ENCODE results near the gene ATL2.

Gene ATL2

GRCh38 chr2:38376346-38377049 lies 575 bp downstream of the ATL2 start:
- POLR2A ChIA-PET, result interaction anchor here (0.6 to 1.1 kb wide), 5 partner anchors 17 to 375 kb away, joined by 3 to 9 read pairs (median 3); partner anchors contain the start of gene SRSF7
- CTCF ChIA-PET, result interaction anchor here (0.6 to 3.6 kb wide), 17 partner anchors 10 to 1310 kb away, joined by 3 to 22 read pairs (median 5); no protein-coding TSS in a partner anchor
- Histone ChIP-seq H3K4me3 (ENCODE audit: control insufficient read depth in 1 of 7, extremely low read depth in 1 of 7, insufficient read depth in 4 of 7, low read depth in 2 of 7, low read length in 6 of 7) (peak overlapping the region; percentile 79 to 96 (median 89)), H3K36me3 (ENCODE audit: control insufficient read depth in 4 of 4, insufficient read depth in 4 of 4, low read length in 3 of 4) (no peaks in the 10 kb centered on the region), H3K9me3 (ENCODE audit: control extremely low read depth in 1 of 5, control insufficient read depth in 4 of 5, insufficient read depth in 2 of 5, low read depth in 1 of 5, low read length in 4 of 5) (no peaks in the 10 kb centered on the region), H3K27me3 (replicated peaks in 2 of 5; ENCODE audit: control insufficient read depth in 4 of 5, insufficient read depth in 5 of 5, low read length in 4 of 5) (no peaks in the 10 kb centered on the region), H3K27ac (ENCODE audit: insufficient read depth in 1 of 2, low read depth in 1 of 2, low read length in 2 of 2, poor library complexity in 1 of 2, severe bottlenecking in 2 of 2) (peak overlapping the region; percentile 80 to 93), H3K4me1 (ENCODE audit: control extremely low read depth in 1 of 4, control insufficient read depth in 4 of 4, insufficient read depth in 4 of 4, low read length in 3 of 4) (peaks cover 7 to 40% (median 27%) of the 10 kb centered on the region in 4 experiments)
- DNase-seq, result peak; percentile 78 to 91 (median 85)
- 0% methylated on average over 80 of the region's 80 CpGs for WGBS (ENCODE audit: insufficient coverage)

- DNase-seq, result no peak
Measured at GRCh38 chr2:38375696-38376345, 1.3 kb downstream of the ATL2 start.

DNA sequence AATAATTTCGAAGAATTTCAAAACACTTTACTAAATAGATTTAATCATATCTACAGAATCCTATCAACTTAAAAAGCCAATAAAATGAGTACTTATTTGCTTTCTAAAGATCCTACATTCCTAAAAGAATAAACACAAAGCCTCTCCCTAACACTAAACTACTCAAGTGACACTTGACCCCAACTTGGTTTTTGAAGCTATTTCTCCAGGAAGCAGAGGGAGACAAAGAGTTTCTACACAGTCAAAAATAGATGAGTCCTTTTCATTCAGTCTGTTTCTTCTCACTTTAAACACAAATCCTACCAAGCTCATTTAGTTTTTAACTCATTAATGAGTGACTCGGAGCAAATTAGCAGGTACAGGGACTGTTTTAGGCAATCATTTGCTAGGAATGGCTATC lies 2.1 kb downstream of the ATL2 start:
- Histone ChIP-seq H3K27me3 (replicated peaks in 2 of 5; ENCODE audit: control insufficient read depth in 4 of 5, insufficient read depth in 5 of 5, low read length in 4 of 5) (no peaks in the 10 kb centered on the region), H3K4me3 (ENCODE audit: control insufficient read depth in 1 of 7, extremely low read depth in 1 of 7, insufficient read depth in 4 of 7, low read depth in 2 of 7, low read length in 6 of 7) (peak overlapping the region in 2 of 7 experiments; percentile 92 to 96), H3K4me1 (ENCODE audit: control extremely low read depth in 1 of 4, control insufficient read depth in 4 of 4, insufficient read depth in 4 of 4, low read length in 3 of 4) (peaks cover 3 to 30% (median 19%) of the 10 kb centered on the region in 4 experiments), H3K9me3 (ENCODE audit: control extremely low read depth in 1 of 5, control insufficient read depth in 4 of 5, insufficient read depth in 2 of 5, low read depth in 1 of 5, low read length in 4 of 5) (no peaks in the 10 kb centered on the region), H3K36me3 (ENCODE audit: control insufficient read depth in 4 of 4, insufficient read depth in 4 of 4, low read length in 3 of 4) (no peaks in the 10 kb centered on the region), H3K27ac (ENCODE audit: insufficient read depth in 1 of 2, low read depth in 1 of 2, low read length in 2 of 2, poor library complexity in 1 of 2, severe bottlenecking in 2 of 2) (peak overlapping the region in 1 of 2 experiments; percentile 93)
- POLR2A ChIA-PET, result interaction anchor here (0.6 kb wide), 1 partner anchor 1306 kb away, joined by 5 read pairs; no protein-coding TSS in a partner anchor
- DNase-seq, result no peak
- CTCF ChIA-PET, result interaction anchor here (0.6 to 3.6 kb wide), 11 partner anchors 9 to 133 kb away, joined by 3 to 22 read pairs (median 6); no protein-coding TSS in a partner anchor
- 100% methylated on average over 2 of the region's 2 CpGs for WGBS (ENCODE audit: insufficient coverage)

More at GRCh38 chr2:38375696-38376345, 1.3 kb downstream of the ATL2 start:
- WGBS (ENCODE audit: insufficient coverage), result 9% methylated on average over 9 of the region's 19 CpGs
- Histone ChIP-seq H3K4me3 (ENCODE audit: control insufficient read depth in 1 of 7, extremely low read depth in 1 of 7, insufficient read depth in 4 of 7, low read depth in 2 of 7, low read length in 6 of 7) (peak overlapping the region; percentile 79 to 96 (median 89)), H3K9me3 (ENCODE audit: control extremely low read depth in 1 of 5, control insufficient read depth in 4 of 5, insufficient read depth in 2 of 5, low read depth in 1 of 5, low read length in 4 of 5) (no peaks in the 10 kb centered on the region), H3K4me1 (ENCODE audit: control extremely low read depth in 1 of 4, control insufficient read depth in 4 of 4, insufficient read depth in 4 of 4, low read length in 3 of 4) (peaks cover 6 to 38% (median 26%) of the 10 kb centered on the region in 4 experiments), H3K27me3 (replicated peaks in 2 of 5; ENCODE audit: control insufficient read depth in 4 of 5, insufficient read depth in 5 of 5, low read length in 4 of 5) (no peaks in the 10 kb centered on the region), H3K36me3 (ENCODE audit: control insufficient read depth in 4 of 4, insufficient read depth in 4 of 4, low read length in 3 of 4) (no peaks in the 10 kb centered on the region), H3K27ac (ENCODE audit: insufficient read depth in 1 of 2, low read depth in 1 of 2, low read length in 2 of 2, poor library complexity in 1 of 2, severe bottlenecking in 2 of 2) (peak overlapping the region; percentile 80 to 93)
- CTCF ChIA-PET, result interaction anchor here (0.6 to 3.6 kb wide), 19 partner anchors 10 to 1310 kb away, joined by 3 to 22 read pairs (median 5); no protein-coding TSS in a partner anchor
- POLR2A ChIA-PET, result interaction anchor here (0.6 to 1.1 kb wide), 4 partner anchors 16 to 375 kb away, joined by 3 to 9 read pairs (median 4); partner anchors contain the start of gene SRSF7

DNA sequence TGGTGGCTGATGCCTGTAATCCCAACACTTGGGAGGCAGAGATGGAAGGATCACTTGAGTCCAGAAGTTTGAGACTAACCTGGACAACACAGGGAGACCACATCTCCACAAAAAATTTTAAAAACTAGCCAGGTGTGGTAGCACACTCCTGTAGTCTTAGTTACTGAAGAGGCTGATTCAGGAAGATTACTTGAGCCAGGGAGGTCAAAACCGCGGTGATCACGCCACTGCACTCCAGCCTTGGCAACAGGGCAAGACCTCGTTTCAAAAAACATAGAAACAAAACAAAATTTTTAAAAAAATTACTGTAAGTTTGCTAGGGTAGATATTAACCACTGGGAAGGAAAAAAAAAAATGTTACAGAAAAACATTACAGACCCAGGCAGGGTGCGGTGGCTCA lies 5.8 kb downstream of the ATL2 start:
- H3K27ac ChIP-seq (ENCODE audit: insufficient read depth in 1 of 2, low read depth in 1 of 2, low read length in 2 of 2, poor library complexity in 1 of 2, severe bottlenecking in 2 of 2), result no peak overlapping the region
- ChIA-PET POLR2A (no interaction called here), CTCF (interaction anchor here (1.5 kb wide), 1 partner anchor 11 kb away, joined by 3 read pairs; no protein-coding TSS in a partner anchor)
- no peaks in the 10 kb centered on the region for H3K36me3 ChIP-seq (ENCODE audit: control insufficient read depth in 4 of 4, insufficient read depth in 4 of 4, low read length in 3 of 4)
- H3K4me1 ChIP-seq (ENCODE audit: control extremely low read depth in 1 of 4, control insufficient read depth in 4 of 4, insufficient read depth in 4 of 4, low read length in 3 of 4), result peaks cover 0 to 19% (median 11%) of the 10 kb centered on the region in 4 experiments
- H3K4me3 ChIP-seq (ENCODE audit: control insufficient read depth in 1 of 7, extremely low read depth in 1 of 7, insufficient read depth in 4 of 7, low read depth in 2 of 7, low read length in 6 of 7), result no peak overlapping the region
- peak in 2 of 3 donors; percentile 66 to 76 for DNase-seq
- H3K9me3 ChIP-seq (ENCODE audit: control extremely low read depth in 1 of 5, control insufficient read depth in 4 of 5, insufficient read depth in 2 of 5, low read depth in 1 of 5, low read length in 4 of 5), result no peaks in the 10 kb centered on the region
- WGBS (ENCODE audit: insufficient coverage), result no CpG with 5 or more reads among the region's 5 CpGs
- no peaks in the 10 kb centered on the region for H3K27me3 ChIP-seq (replicated peaks in 2 of 5; ENCODE audit: control insufficient read depth in 4 of 5, insufficient read depth in 5 of 5, low read length in 4 of 5)

- no peaks in the 10 kb centered on the region for H3K27me3 ChIP-seq (replicated peaks in 2 of 5; ENCODE audit: control insufficient read depth in 4 of 5, insufficient read depth in 5 of 5, low read length in 4 of 5)
- CTCF ChIA-PET, result no interaction called here
- no CpG with 5 or more reads among the region's 5 CpGs for WGBS (ENCODE audit: insufficient coverage)
- no peaks in the 10 kb centered on the region for H3K36me3 ChIP-seq (ENCODE audit: control insufficient read depth in 4 of 4, insufficient read depth in 4 of 4, low read length in 3 of 4)
- no peak overlapping the region for H3K27ac ChIP-seq (ENCODE audit: insufficient read depth in 1 of 2, low read depth in 1 of 2, low read length in 2 of 2, poor library complexity in 1 of 2, severe bottlenecking in 2 of 2)
- POLR2A ChIA-PET, result no interaction called here
- DNase-seq, result peak in 2 of 3 donors; percentile 51 to 58
- no peak overlapping the region for H3K4me3 ChIP-seq (ENCODE audit: control insufficient read depth in 1 of 7, extremely low read depth in 1 of 7, insufficient read depth in 4 of 7, low read depth in 2 of 7, low read length in 6 of 7)
- H3K9me3 ChIP-seq (ENCODE audit: control extremely low read depth in 1 of 5, control insufficient read depth in 4 of 5, insufficient read depth in 2 of 5, low read depth in 1 of 5, low read length in 4 of 5), result no peaks in the 10 kb centered on the region
- H3K4me1 ChIP-seq (ENCODE audit: control extremely low read depth in 1 of 4, control insufficient read depth in 4 of 4, insufficient read depth in 4 of 4, low read length in 3 of 4), result peaks cover 0 to 14% (median 8%) of the 10 kb centered on the region in 4 experiments
Measured at GRCh38 chr2:38370664-38371063, 6.4 kb downstream of the ATL2 start.

DNA sequence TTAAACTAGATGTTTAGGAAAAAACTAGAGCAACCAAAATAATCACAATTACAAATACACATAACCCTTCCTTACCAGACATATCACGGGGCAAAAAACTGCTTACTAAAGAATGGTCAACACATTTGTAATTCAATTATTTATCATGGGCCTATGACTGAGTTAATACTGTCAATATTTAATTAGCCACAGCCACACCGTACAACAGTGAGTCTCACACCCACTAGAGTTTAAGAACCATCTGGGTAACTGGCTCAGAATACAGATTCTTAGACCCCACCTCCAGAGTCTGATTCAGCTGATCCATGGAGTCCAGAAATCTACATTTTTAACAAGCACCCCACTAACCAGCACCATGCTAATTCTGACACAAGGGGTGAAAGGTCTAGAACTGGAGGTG lies 14.8 kb downstream of the ATL2 start:
- no peaks in the 10 kb centered on the region for H3K9me3 ChIP-seq (ENCODE audit: control extremely low read depth in 1 of 5, control insufficient read depth in 4 of 5, insufficient read depth in 2 of 5, low read depth in 1 of 5, low read length in 4 of 5)
- 100% methylated on average over 1 of the region's 2 CpGs for WGBS (ENCODE audit: insufficient coverage)
- no peak overlapping the region for H3K4me3 ChIP-seq (ENCODE audit: control insufficient read depth in 1 of 7, extremely low read depth in 1 of 7, insufficient read depth in 4 of 7, low read depth in 2 of 7, low read length in 6 of 7)
- ChIA-PET CTCF (interaction anchor here (0.9 to 1.3 kb wide), 3 partner anchors 14 to 47 kb away, joined by 3 to 5 read pairs (median 3); no protein-coding TSS in a partner anchor), POLR2A (no interaction called here)
- no peak for DNase-seq
- peaks cover 0 to 6% (median 0%) of the 10 kb centered on the region in 4 experiments for H3K36me3 ChIP-seq (ENCODE audit: control insufficient read depth in 4 of 4, insufficient read depth in 4 of 4, low read length in 3 of 4)
- H3K27ac ChIP-seq (ENCODE audit: insufficient read depth in 1 of 2, low read depth in 1 of 2, low read length in 2 of 2, poor library complexity in 1 of 2, severe bottlenecking in 2 of 2), result no peak overlapping the region
- no peaks in the 10 kb centered on the region for H3K27me3 ChIP-seq (replicated peaks in 2 of 5; ENCODE audit: control insufficient read depth in 4 of 5, insufficient read depth in 5 of 5, low read length in 4 of 5)
- no peaks in the 10 kb centered on the region for H3K4me1 ChIP-seq (ENCODE audit: control extremely low read depth in 1 of 4, control insufficient read depth in 4 of 4, insufficient read depth in 4 of 4, low read length in 3 of 4)

Measured in common myeloid progenitor, CD34-positive (primary cell).